Measurements from ENCODE around the gene C9orf78.

The C9orf78 gene

DNA sequence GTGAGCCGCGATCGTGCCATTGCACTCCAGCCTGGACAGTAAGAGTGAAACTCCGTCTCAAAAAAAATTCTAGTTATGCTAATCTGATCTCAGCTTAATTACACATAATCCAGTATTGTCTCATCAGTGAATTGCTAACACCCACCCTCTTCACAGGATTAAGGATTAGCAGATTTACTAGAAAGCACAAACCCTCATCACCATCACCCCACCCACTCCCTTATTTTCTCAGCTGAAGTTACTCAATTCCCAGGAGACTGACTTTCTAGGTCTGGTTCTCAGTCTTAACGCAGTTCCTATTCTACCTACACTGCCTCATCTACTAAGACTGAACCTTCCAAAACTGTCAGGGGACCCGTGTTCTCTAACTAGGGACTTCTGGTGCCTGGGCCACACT lies 23.1 kb downstream of the C9orf78 start:
- TF ChIP-seq CTCF (IDR thresholded peaks at IDR 0.05; ENCODE audit: low read depth, low read length) = no peak
- no peak overlapping the region for H3K4me3 ChIP-seq (replicated peaks in 1 of 2; ENCODE audit: low read depth in 2 of 2, low read length in 2 of 2)
- DNase-seq (ENCODE audit: low read depth in 2 of 2) = peak in 1 of 2 donors; percentile 55

DNA sequence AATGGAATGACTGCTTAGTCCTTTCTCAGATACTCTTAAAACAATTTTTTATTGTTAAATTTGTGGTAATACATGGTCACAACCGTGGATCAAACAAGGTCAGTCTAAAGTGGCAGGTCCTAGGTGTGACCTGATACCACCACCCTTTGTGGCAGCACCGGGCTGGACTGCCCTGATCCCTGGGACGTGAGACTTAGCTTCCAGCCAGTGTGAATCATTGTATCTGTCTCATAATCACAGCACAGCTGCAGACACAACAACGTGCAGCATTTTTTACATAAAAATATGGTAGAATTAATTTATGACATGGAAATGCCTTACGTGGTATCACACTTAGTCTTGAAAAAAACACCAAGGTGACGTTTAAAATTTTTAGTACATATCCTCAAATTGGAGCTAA lies 24.3 kb downstream of the C9orf78 start:
- H3K4me3 ChIP-seq (replicated peaks in 1 of 2; ENCODE audit: low read depth in 2 of 2, low read length in 2 of 2) = no peak overlapping the region
- no peak for DNase-seq (ENCODE audit: low read depth in 2 of 2)
- TF ChIP-seq CTCF (IDR thresholded peaks at IDR 0.05; ENCODE audit: low read depth, low read length) = no peak

DNA sequence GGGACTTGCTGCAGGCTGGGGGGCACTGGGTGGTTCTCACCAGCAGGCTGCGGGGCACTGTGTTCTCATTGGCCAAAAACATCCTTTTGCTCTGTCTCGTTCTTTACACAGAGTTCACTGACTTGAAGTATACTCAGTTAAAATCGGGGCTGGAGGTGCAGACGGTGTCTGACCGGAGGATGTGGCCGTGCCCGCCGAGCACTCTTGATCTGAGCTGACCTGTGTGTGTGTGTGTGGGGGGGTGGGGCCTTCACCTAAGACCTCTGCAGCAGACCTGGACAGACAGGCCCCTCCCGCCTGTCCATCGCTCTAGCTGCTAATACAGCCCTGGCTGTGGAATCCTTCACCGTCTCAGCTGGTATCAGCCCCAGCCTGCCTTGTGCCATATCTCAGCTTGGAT lies 25.0 kb downstream of the C9orf78 start:
- no peak for TF ChIP-seq CTCF (IDR thresholded peaks at IDR 0.05; ENCODE audit: low read depth, low read length)
- no peak overlapping the region for H3K4me3 ChIP-seq (replicated peaks in 1 of 2; ENCODE audit: low read depth in 2 of 2, low read length in 2 of 2)
- no peak for DNase-seq (ENCODE audit: low read depth in 2 of 2)

DNA sequence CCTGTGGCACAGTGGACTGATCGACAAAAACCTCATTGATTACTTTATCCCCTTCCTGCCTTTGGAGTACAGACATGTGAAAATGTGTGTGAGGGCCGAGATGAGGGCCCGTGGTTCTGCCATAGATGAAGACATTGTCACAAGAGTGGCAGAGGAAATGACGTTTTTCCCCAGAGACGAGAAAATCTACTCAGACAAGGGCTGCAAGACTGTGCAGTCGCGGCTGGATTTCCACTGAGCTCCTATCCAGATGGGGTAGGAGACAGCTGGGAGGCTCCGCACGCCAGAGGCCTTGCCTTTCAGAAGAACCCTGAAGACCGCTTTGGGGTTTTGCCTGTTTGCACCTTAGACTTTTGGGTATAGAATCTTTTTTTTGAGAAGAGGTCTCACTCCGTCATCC lies 25.7 kb downstream of the C9orf78 start:
- DNase-seq (ENCODE audit: low read depth in 2 of 2) = no peak
- TF ChIP-seq CTCF (IDR thresholded peaks at IDR 0.05; ENCODE audit: low read depth, low read length) = no peak
- H3K4me3 ChIP-seq (replicated peaks in 1 of 2; ENCODE audit: low read depth in 2 of 2, low read length in 2 of 2) = no peak overlapping the region

- no peak overlapping the region for H3K4me3 ChIP-seq (replicated peaks in 1 of 2; ENCODE audit: low read depth in 2 of 2, low read length in 2 of 2)
- TF ChIP-seq CTCF (IDR thresholded peaks at IDR 0.05; ENCODE audit: low read depth, low read length) = no peak
- no peak for DNase-seq (ENCODE audit: low read depth in 2 of 2)
These were observed 29.0 kb downstream of the C9orf78 start for GRCh38 chr9:129806061-129806460.

DNA sequence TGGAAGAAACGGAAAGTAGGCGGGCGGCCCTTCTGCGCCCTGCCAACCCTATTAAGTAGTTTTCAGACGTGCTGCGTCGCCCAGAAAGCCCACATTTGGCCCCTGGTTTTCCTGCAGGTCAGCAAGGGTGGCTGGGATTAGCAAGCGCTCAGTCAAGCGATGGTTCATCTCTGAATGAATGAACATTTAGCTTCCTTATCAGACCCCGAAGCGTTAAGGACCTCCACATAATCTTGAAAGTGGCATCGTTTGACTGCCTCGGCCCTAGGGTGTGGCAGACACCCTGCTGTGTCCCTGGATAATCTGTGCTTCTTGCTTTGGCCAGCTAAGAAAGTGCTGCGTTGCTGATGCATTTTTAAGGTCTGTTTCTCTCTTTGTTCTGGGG lies 31.4 kb downstream of the C9orf78 start:
- DNase-seq (ENCODE audit: low read depth in 2 of 2) = peak in 1 of 2 donors; percentile 18
- TF ChIP-seq CTCF (IDR thresholded peaks at IDR 0.05; ENCODE audit: low read depth, low read length) = no peak
- peak overlapping the region; percentile 68 to 73 for H3K4me3 ChIP-seq (replicated peaks in 1 of 2; ENCODE audit: low read depth in 2 of 2, low read length in 2 of 2)

All from cardiac fibroblast (primary cell).